ENCODE results near the gene HMCN1.

DNA sequence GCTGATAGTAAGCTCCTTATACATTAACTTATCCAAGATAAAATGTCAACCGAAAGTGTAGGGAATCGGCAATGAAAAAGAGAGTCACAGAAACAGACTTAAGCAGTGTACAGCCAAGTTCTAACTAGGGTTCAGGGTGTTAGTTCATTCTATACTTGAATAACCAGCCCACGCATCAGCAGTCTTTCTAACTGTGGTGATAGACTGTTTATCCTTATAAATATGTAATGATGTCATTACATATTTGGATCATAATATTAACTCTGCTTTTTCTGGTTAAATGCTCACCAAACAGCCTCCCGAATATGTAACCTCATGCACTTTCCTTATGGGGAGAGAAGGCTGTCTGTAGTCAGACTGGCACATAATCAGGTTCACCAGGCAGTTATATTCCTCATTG, 11.0 kb downstream of the HMCN1 start:
- TF ChIP-seq, protein P1, sequence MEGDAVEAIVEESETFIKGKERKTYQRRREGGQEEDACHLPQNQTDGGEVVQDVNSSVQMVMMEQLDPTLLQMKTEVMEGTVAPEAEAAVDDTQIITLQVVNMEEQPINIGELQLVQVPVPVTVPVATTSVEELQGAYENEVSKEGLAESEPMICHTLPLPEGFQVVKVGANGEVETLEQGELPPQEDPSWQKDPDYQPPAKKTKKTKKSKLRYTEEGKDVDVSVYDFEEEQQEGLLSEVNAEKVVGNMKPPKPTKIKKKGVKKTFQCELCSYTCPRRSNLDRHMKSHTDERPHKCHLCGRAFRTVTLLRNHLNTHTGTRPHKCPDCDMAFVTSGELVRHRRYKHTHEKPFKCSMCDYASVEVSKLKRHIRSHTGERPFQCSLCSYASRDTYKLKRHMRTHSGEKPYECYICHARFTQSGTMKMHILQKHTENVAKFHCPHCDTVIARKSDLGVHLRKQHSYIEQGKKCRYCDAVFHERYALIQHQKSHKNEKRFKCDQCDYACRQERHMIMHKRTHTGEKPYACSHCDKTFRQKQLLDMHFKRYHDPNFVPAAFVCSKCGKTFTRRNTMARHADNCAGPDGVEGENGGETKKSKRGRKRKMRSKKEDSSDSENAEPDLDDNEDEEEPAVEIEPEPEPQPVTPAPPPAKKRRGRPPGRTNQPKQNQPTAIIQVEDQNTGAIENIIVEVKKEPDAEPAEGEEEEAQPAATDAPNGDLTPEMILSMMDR (IDR thresholded peaks at IDR 0.05; ENCODE audit: low read length): no peak
- TF ChIP-seq EZH2 (optimal IDR thresholded peaks at IDR 0.05; ENCODE audit: low read depth, low read length) (no peak), EZH2phosphoT487 (IDR thresholded peaks at IDR 0.05; ENCODE audit: low read length) (no peak)
